Measurements from ENCODE around the gene JADE2.

- no peak for TF ChIP-seq ZFP3 (CRISPR knock-in tag; IDR thresholded peaks at IDR 0.05)
- TF ChIP-seq ARNTL (CRISPR knock-in tag; IDR thresholded peaks at IDR 0.05; ENCODE audit: borderline replicate concordance, low read depth) = no peak
- no peak for TF ChIP-seq ZNF8 (CRISPR knock-in tag; IDR thresholded peaks at IDR 0.05)
- TF ChIP-seq OSR1 (CRISPR knock-in tag; IDR thresholded peaks at IDR 0.05) = no peak
- TF ChIP-seq TCF4 (CRISPR knock-in tag; IDR thresholded peaks at IDR 0.05; ENCODE audit: borderline replicate concordance) = no peak
- no peak for TF ChIP-seq RARB (CRISPR knock-in tag; IDR thresholded peaks at IDR 0.05)
- TF ChIP-seq POU6F1 (CRISPR knock-in tag; IDR thresholded peaks at IDR 0.05; ENCODE audit: borderline replicate concordance, low read depth) = no peak
- TF ChIP-seq TOX (CRISPR knock-in tag; IDR thresholded peaks at IDR 0.05; ENCODE audit: borderline replicate concordance) = no peak
- TF ChIP-seq, protein P1, sequence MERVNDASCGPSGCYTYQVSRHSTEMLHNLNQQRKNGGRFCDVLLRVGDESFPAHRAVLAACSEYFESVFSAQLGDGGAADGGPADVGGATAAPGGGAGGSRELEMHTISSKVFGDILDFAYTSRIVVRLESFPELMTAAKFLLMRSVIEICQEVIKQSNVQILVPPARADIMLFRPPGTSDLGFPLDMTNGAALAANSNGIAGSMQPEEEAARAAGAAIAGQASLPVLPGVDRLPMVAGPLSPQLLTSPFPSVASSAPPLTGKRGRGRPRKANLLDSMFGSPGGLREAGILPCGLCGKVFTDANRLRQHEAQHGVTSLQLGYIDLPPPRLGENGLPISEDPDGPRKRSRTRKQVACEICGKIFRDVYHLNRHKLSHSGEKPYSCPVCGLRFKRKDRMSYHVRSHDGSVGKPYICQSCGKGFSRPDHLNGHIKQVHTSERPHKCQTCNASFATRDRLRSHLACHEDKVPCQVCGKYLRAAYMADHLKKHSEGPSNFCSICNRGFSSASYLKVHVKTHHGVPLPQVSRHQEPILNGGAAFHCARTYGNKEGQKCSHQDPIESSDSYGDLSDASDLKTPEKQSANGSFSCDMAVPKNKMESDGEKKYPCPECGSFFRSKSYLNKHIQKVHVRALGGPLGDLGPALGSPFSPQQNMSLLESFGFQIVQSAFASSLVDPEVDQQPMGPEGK (CRISPR knock-in tag; IDR thresholded peaks at IDR 0.05; ENCODE audit: borderline replicate concordance) = no peak
- no peak for TF ChIP-seq ZFP30 (CRISPR knock-in tag; IDR thresholded peaks at IDR 0.05)
- no peak for TF ChIP-seq GLIS3 (CRISPR knock-in tag; IDR thresholded peaks at IDR 0.05)
- TF ChIP-seq SNAI2 (CRISPR knock-in tag; IDR thresholded peaks at IDR 0.05) = no peak
Observed at GRCh38 chr5:134503937-134504437, 21.5 kb upstream of the JADE2 start.

All from SK-N-SH treated with all-trans-retinoic acid at 6 μM for 48 hours (cell line).